ENCODE measurements around the gene UTY. TPM values are rescaled to one million over a fixed set of nuclear protein-coding genes. Genes with fewer than 3 reads are reported as not detected.

UTY gene
- total RNA-seq, 1 experiment from 2014 or later = 5.9 TPM

GRCh38 chrY:13492408-13492807, 12.6 kb upstream of the UTY start:
- no peak overlapping the region for H3K4me2 ChIP-seq (ENCODE audit: low read length)
- ChIA-PET RAD21 (ENCODE audit: low non-redundant PET in 1 of 2, low total read pairs in 2 of 2, uncharacterized antibody in 2 of 2, unreplicated experiment in 2 of 2) (no interaction called here), POLR2A (no interaction called here), CTCF (no interaction called here)
- BruUV-seq (replicated peaks) = no TSS peak
- no peaks in the 10 kb centered on the region for H3K4me1 ChIP-seq (ENCODE audit: control insufficient read depth in 1 of 2, insufficient read depth in 2 of 2, low read length in 2 of 2)
- H3K9me3 ChIP-seq (ENCODE audit: control insufficient read depth in 1 of 2, insufficient read depth in 1 of 2, low read depth in 1 of 2, low read length in 2 of 2) = no peaks in the 10 kb centered on the region
- H3K36me3 ChIP-seq (ENCODE audit: control insufficient read depth in 1 of 2, insufficient read depth in 2 of 2, low read length in 2 of 2) = no peaks in the 10 kb centered on the region
- H4K20me1 ChIP-seq (ENCODE audit: insufficient read depth) = no peaks in the 10 kb centered on the region
- intact Hi-C loops (cut with micrococcal nuclease) = no loop called here
- no peaks in the 10 kb centered on the region for H3K79me2 ChIP-seq (ENCODE audit: insufficient read depth, low read length)
- no peak overlapping the region for H2AFZ ChIP-seq (ENCODE audit: low read depth, low read length, poor library complexity, severe bottlenecking)
- DNase-seq (ENCODE audit: low read depth, low spot score) = no peak
- H3K27ac ChIP-seq (ENCODE audit: low read depth, low read length) = no peak overlapping the region
- no peak overlapping the region for H3K9ac ChIP-seq (ENCODE audit: low read length)
- H3K4me3 ChIP-seq (replicated peaks in 1 of 2; ENCODE audit: low read depth in 1 of 2, low read length in 2 of 2) = no peak overlapping the region
- H3K27me3 ChIP-seq (ENCODE audit: insufficient read depth, low read length) = no peaks in the 10 kb centered on the region
- ATAC-seq = no peak
- no peak for TF ChIP-seq EGR1 (IDR thresholded peaks at IDR 0.05; ENCODE audit: low read depth)
- H3K9me2 ChIP-seq (ENCODE audit: insufficient read depth) = no peaks in the 10 kb centered on the region

DNA sequence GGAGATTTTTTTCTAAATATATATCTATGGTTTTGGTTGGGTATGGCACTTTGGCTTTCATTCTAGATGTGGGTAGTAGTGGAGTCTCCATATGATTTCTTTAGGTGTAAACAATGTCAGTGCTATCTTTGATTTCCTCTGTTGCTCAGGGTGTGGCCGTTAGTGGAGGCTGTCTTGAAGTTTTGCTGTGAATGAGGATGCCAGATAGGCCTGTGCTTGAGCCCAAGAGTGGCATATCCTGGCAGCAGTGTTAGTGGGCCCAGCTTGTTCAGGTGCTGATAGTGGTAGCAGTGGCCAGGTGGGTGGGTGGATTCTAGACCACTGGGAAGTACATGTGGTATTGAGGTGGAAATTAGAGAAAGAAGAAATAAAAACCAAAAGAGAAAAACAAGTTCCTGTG, 8.9 kb upstream of the UTY start:
- CTCF ChIA-PET = no interaction called here

More for the DNA sequence above, 8.9 kb upstream of the UTY start:
- H3K36me3 ChIP-seq (ENCODE audit: control insufficient read depth in 1 of 2, insufficient read depth in 2 of 2, low read length in 2 of 2) = no peaks in the 10 kb centered on the region
- no peak overlapping the region for H2AFZ ChIP-seq (ENCODE audit: low read depth, low read length, poor library complexity, severe bottlenecking)
- no TSS peak for BruUV-seq (replicated peaks)
- ChIA-PET RAD21 (ENCODE audit: low non-redundant PET in 1 of 2, low total read pairs in 2 of 2, uncharacterized antibody in 2 of 2, unreplicated experiment in 2 of 2) (no interaction called here), POLR2A (no interaction called here)
- intact Hi-C loops (cut with micrococcal nuclease) = no loop called here
- no peak for ATAC-seq
- no peaks in the 10 kb centered on the region for H3K79me2 ChIP-seq (ENCODE audit: insufficient read depth, low read length)
- H3K9me2 ChIP-seq (ENCODE audit: insufficient read depth) = no peaks in the 10 kb centered on the region
- no peak overlapping the region for H3K27ac ChIP-seq (ENCODE audit: low read depth, low read length)
- H3K4me3 ChIP-seq (replicated peaks in 1 of 2; ENCODE audit: low read depth in 1 of 2, low read length in 2 of 2) = no peak overlapping the region
- no peaks in the 10 kb centered on the region for H4K20me1 ChIP-seq (ENCODE audit: insufficient read depth)
- TF ChIP-seq SIN3A (IDR thresholded peaks at IDR 0.05; ENCODE audit: low read depth) (no peak), ZNF274 (IDR thresholded peaks at IDR 0.05; ENCODE audit: low read depth, low read length) (no peak), EZH2phosphoT487 (IDR thresholded peaks at IDR 0.05; ENCODE audit: borderline replicate concordance) (no peak), ATF3 (IDR thresholded peaks at IDR 0.05) (no peak), YY1 (IDR thresholded peaks at IDR 0.05; ENCODE audit: extremely low read depth, insufficient replicate concordance, low read depth, low read length) (no peak)
- DNase-seq (ENCODE audit: low read depth, low spot score) = no peak
- no peak overlapping the region for H3K9ac ChIP-seq (ENCODE audit: low read length)
- H3K9me3 ChIP-seq (ENCODE audit: control insufficient read depth in 1 of 2, insufficient read depth in 1 of 2, low read depth in 1 of 2, low read length in 2 of 2) = no peaks in the 10 kb centered on the region
- no peaks in the 10 kb centered on the region for H3K4me1 ChIP-seq (ENCODE audit: control insufficient read depth in 1 of 2, insufficient read depth in 2 of 2, low read length in 2 of 2)
- H3K27me3 ChIP-seq (ENCODE audit: insufficient read depth, low read length) = no peaks in the 10 kb centered on the region
- H3K4me2 ChIP-seq (ENCODE audit: low read length) = no peak overlapping the region
